Astrocyte (in vitro differentiated cells and primary cell): ENCODE measurements around the gene ANKRD60.

Experiments used
- EZH2 ChIP-seq: IDR thresholded peaks from 2 replicates; pipeline ENCODE4 v1.6.1; 2012; ENCODE audit warnings: mild to moderate bottlenecking, low read length, inconsistent platforms; ENCODE audit not compliant: insufficient read depth
- TF ChIP-seq, protein P1 (sequence below): IDR thresholded peaks from 2 replicates; pipeline ENCODE4 v1.5.1; 2011; ENCODE audit warnings: low read depth, mild to moderate bottlenecking, inconsistent platforms, low read length, moderate library complexity; ENCODE audit not compliant: insufficient read depth

DNA sequence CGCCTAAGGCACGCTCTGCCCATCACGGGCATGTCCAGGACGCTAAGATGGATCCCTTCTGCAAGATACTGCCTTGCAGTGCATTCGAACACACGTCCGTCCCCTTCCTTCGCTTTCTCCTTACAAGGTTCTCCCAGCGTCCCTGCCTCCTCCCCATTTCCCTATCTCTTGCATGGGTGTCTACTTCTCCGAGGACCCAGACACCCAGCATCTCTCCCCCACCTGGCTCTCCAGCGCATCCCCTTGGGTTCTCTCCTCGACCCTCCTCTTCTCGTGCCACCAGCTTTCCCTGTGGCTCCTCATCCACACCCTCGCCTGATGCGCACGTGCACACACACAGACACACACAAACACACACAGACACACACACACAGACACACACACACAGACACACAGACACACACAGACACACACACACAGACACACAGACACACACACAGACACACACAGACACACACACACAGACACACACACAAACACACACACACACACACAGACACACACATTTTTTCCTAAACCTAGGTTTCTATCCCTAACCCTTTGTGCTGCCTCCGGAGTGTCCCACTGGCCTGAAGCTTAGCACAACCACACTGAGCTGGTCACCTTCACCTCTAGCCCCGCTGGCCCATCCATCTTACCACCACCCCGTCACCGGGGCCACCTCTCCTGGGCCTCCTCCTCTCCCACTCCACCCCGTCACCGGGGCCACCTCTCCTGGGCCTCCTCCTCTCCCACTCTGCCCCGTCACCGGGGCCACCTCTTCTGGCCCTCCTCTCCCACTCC lies 31.9 kb downstream of the ANKRD60 start:
- TF ChIP-seq, protein P1, sequence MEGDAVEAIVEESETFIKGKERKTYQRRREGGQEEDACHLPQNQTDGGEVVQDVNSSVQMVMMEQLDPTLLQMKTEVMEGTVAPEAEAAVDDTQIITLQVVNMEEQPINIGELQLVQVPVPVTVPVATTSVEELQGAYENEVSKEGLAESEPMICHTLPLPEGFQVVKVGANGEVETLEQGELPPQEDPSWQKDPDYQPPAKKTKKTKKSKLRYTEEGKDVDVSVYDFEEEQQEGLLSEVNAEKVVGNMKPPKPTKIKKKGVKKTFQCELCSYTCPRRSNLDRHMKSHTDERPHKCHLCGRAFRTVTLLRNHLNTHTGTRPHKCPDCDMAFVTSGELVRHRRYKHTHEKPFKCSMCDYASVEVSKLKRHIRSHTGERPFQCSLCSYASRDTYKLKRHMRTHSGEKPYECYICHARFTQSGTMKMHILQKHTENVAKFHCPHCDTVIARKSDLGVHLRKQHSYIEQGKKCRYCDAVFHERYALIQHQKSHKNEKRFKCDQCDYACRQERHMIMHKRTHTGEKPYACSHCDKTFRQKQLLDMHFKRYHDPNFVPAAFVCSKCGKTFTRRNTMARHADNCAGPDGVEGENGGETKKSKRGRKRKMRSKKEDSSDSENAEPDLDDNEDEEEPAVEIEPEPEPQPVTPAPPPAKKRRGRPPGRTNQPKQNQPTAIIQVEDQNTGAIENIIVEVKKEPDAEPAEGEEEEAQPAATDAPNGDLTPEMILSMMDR, result no peak
- TF ChIP-seq EZH2, result no peak
